ENCODE results near the gene STXBP2.

GRCh38 chr19:7645656-7646425 lies 8.9 kb downstream of the STXBP2 start:
- no peak for TF ChIP-seq YY1 (IDR thresholded peaks at IDR 0.05; ENCODE audit: low read depth)
- no peak for TF ChIP-seq EP300 (IDR thresholded peaks at IDR 0.05; ENCODE audit: borderline replicate concordance)
- TF ChIP-seq FOXM1 (IDR thresholded peaks at IDR 0.05; ENCODE audit: borderline replicate concordance, low read depth) = no peak
- no peak for TF ChIP-seq MAX (IDR thresholded peaks at IDR 0.05)
